ENCODE results near the gene UVRAG. TPM values are rescaled to one million over a fixed set of nuclear protein-coding genes. Genes with fewer than 3 reads are reported as not detected.

UVRAG gene
- total and polyA plus RNA-seq, 2 of the 4 experiments (the other 2 are of a cell fraction): 5.6 to 10.9 TPM

DNA sequence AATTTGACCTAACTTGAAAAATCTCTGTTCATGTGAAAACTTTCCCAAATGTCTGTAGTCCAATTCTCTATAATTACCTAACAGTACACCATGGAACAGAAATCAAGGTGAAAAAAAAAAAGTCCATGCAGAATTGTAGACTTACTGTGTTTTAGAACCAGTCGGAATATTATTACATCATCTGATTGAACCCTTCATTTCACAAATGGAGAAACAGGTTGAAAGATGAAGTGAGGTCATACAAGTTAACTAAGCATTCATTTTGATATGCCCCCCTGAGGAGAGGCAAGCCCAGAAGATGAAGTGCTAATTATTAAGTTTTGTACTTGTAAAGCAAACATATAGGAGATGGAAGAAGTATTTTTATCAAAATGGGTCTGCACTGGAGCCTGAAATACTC lies 211.9 kb downstream of the UVRAG start:
- ChIA-PET POLR2A (ENCODE audit: unreplicated experiment) (no interaction called here), CTCF (no interaction called here)
- ATAC-seq (ENCODE audit: low read depth) (no peak), DNase-seq (no peak)
- intact Hi-C loops (cut with micrococcal nuclease) (no loop called here), dilution Hi-C loops (cut with HindIII; ENCODE audit: low sequenced_read_pairs, unreplicated experiment) (no loop called here), in situ Hi-C loops (cut with MboI; ENCODE audit: low sequenced_read_pairs) (no loop called here)
- H3K79me1 ChIP-seq (ENCODE audit: low read depth in 1 of 2, low read length in 2 of 2): no peaks in the 10 kb centered on the region
- H3K36me3 ChIP-seq (ENCODE audit: control insufficient read depth, insufficient read depth, low read length): no peaks in the 10 kb centered on the region
- no peak overlapping the region; the same call in 1 of the 2 replicates for H3K18ac ChIP-seq (ENCODE audit: low read depth, low read length)
- no peak overlapping the region for H4K91ac ChIP-seq (ENCODE audit: insufficient read depth, low read depth, low read length)
- H3K27me3 ChIP-seq (ENCODE audit: control insufficient read depth, insufficient read depth, low read length): no peaks in the 10 kb centered on the region
- H3K14ac ChIP-seq (replicated peaks; ENCODE audit: low read depth, low read length): no peak overlapping the region
- no TSS peak for BruUV-seq (replicated peaks)
- peaks cover 3% of the 10 kb centered on the region for H3K9me1 ChIP-seq (ENCODE audit: insufficient read depth, low read length)
- no peak overlapping the region for H3K9ac ChIP-seq (ENCODE audit: low read depth, low read length)
- no peak overlapping the region for H2BK120ac ChIP-seq (ENCODE audit: low read depth, low read length)
- H2AK5ac ChIP-seq (ENCODE audit: low read depth, low read length): no peak overlapping the region
- H4K5ac ChIP-seq (ENCODE audit: low read depth, low read length): no peak overlapping the region
- no peak overlapping the region for H2BK15ac ChIP-seq (ENCODE audit: low read depth, low read length)
- no peak overlapping the region for H2AK9ac ChIP-seq (replicated peaks; ENCODE audit: low read depth, low read length, poor library complexity)
- H2BK5ac ChIP-seq (ENCODE audit: low read depth, low read length, poor library complexity, severe bottlenecking): no peak overlapping the region
- WGBS, 2 experiments (ENCODE audit: extremely low coverage in 2 of 2, insufficient read length in 1 of 2): no CpG with 5 or more reads among the region's 1 CpG
- H3K23ac ChIP-seq (ENCODE audit: low read depth, low read length): no peak overlapping the region
- peaks cover 10% of the 10 kb centered on the region for H3K4me1 ChIP-seq (ENCODE audit: control insufficient read depth, insufficient read depth, low read length)
- H4K20me1 ChIP-seq (ENCODE audit: insufficient read depth, low read length): 0 out of 2 replicates have a peak, but pooled peaks cover 3% of the 10 kb centered on the region
- no peak overlapping the region for H3K4me3 ChIP-seq (ENCODE audit: insufficient read depth, low read depth, low read length)
- no peak overlapping the region for H3K56ac ChIP-seq (ENCODE audit: extremely low read depth, insufficient read depth, low read length)
- no peak overlapping the region for H3K4ac ChIP-seq (ENCODE audit: low read depth, low read length)
- H3K4me2 ChIP-seq (ENCODE audit: low read depth, low read length): peak overlapping the region; percentile 32; the same call in 1 of the 2 replicates
- no peak overlapping the region for H3K27ac ChIP-seq (ENCODE audit: insufficient read depth, low read length)
- TF ChIP-seq MAFK (IDR thresholded peaks at IDR 0.05; ENCODE audit: low read depth, low read length): no peak
- TF ChIP-seq USF2 (IDR thresholded peaks at IDR 0.05; ENCODE audit: low read depth, low read length): no peak
- TF ChIP-seq SMC3 (IDR thresholded peaks at IDR 0.05; ENCODE audit: low read depth, low read length): no peak
- no peak for TF ChIP-seq ELK1 (IDR thresholded peaks at IDR 0.05; ENCODE audit: borderline replicate concordance, low read depth, low read length)
- TF ChIP-seq, protein P1, sequence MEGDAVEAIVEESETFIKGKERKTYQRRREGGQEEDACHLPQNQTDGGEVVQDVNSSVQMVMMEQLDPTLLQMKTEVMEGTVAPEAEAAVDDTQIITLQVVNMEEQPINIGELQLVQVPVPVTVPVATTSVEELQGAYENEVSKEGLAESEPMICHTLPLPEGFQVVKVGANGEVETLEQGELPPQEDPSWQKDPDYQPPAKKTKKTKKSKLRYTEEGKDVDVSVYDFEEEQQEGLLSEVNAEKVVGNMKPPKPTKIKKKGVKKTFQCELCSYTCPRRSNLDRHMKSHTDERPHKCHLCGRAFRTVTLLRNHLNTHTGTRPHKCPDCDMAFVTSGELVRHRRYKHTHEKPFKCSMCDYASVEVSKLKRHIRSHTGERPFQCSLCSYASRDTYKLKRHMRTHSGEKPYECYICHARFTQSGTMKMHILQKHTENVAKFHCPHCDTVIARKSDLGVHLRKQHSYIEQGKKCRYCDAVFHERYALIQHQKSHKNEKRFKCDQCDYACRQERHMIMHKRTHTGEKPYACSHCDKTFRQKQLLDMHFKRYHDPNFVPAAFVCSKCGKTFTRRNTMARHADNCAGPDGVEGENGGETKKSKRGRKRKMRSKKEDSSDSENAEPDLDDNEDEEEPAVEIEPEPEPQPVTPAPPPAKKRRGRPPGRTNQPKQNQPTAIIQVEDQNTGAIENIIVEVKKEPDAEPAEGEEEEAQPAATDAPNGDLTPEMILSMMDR (conservative IDR thresholded peaks at IDR 0.05; ENCODE audit: low read depth, low read length): no peak
- TF ChIP-seq CEBPB (IDR thresholded peaks at IDR 0.05; ENCODE audit: low read depth, low read length): no peak
- no peak for TF ChIP-seq FOS (IDR thresholded peaks at IDR 0.05; ENCODE audit: low read depth, low read length)
- no peak for TF ChIP-seq MAZ (IDR thresholded peaks at IDR 0.05; ENCODE audit: borderline replicate concordance, low read depth, low read length)
- no peak overlapping the region for H2BK20ac ChIP-seq (ENCODE audit: low read depth, low read length)
- no peak overlapping the region for H2AFZ ChIP-seq (replicated peaks; ENCODE audit: low read length, poor library complexity)
- H4K8ac ChIP-seq (ENCODE audit: low read depth in 2 of 2, low read length in 2 of 2): no peak overlapping the region
- H3K9me3 ChIP-seq (ENCODE audit: control insufficient read depth, insufficient read depth, low read length): no peaks in the 10 kb centered on the region

All from IMR-90 (cell line).